Measurements from ENCODE around the gene KCNS1. TPM values are rescaled to one million over a fixed set of nuclear protein-coding genes. Genes with fewer than 3 reads are reported as not detected.
"Not testable (repeated sequence)": the region's sequence is repeated elsewhere in the genome, so short reads cannot be mapped to it uniquely, and the experiment has no call there.

Gene KCNS1
- polyA plus RNA-seq (ENCODE audit: insufficient read length in 4 of 4), result under 1 TPM; 0.51 to 0.65 (median 0.52) TPM

GRCh38 chr20:45100563-45101245, at the start of gene KCNS1:
KCNS1 (minus strand) TSS chr20:45101127; CDS start chr20:45099236, 1,891 bp downstream.
- no peak for DNase-seq (ENCODE audit: low read depth in 4 of 4, low spot score in 2 of 4)

GRCh38 chr20:45149062-45149461, 48.1 kb upstream of the KCNS1 start:
- DNase-seq (ENCODE audit: low read depth in 4 of 4, low spot score in 2 of 4), result no peak

GRCh38 chr20:45140836-45141235, 39.9 kb upstream of the KCNS1 start:
- no peak for DNase-seq (ENCODE audit: low read depth in 4 of 4, low spot score in 2 of 4)

GRCh38 chr20:45139733-45140375, 38.9 kb upstream of the KCNS1 start:
- not testable (repeated sequence) for DNase-seq (ENCODE audit: low read depth in 4 of 4, low spot score in 2 of 4)

- DNase-seq (ENCODE audit: low read depth in 4 of 4, low spot score in 2 of 4), result no peak
Measured at GRCh38 chr20:45138561-45139300, 37.8 kb upstream of the KCNS1 start.

- no peak for DNase-seq (ENCODE audit: low read depth in 4 of 4, low spot score in 2 of 4)
Measured at GRCh38 chr20:45136911-45137310, 36.0 kb upstream of the KCNS1 start.

GRCh38 chr20:45128099-45128498, 27.2 kb upstream of the KCNS1 start:
- DNase-seq (ENCODE audit: low read depth in 4 of 4, low spot score in 2 of 4), result peak in 1 of 4 donors; percentile 19

GRCh38 chr20:45124365-45124764, 23.4 kb upstream of the KCNS1 start, which contains the start of gene WFDC12:
WFDC12 (minus strand) TSS chr20:45124465; CDS start chr20:45124447, 18 bp downstream.
- DNase-seq (ENCODE audit: low read depth in 4 of 4, low spot score in 2 of 4), result no peak

- no peak for DNase-seq (ENCODE audit: low read depth in 4 of 4, low spot score in 2 of 4)
Measured at GRCh38 chr20:45121388-45121787, 20.5 kb upstream of the KCNS1 start.

GRCh38 chr20:45119556-45120266, 18.8 kb upstream of the KCNS1 start:
- no peak for DNase-seq (ENCODE audit: low read depth in 4 of 4, low spot score in 2 of 4)

- no peak for DNase-seq (ENCODE audit: low read depth in 4 of 4, low spot score in 2 of 4)
Measured at GRCh38 chr20:45118028-45118427, 17.1 kb upstream of the KCNS1 start.

- DNase-seq (ENCODE audit: low read depth in 4 of 4, low spot score in 2 of 4), result no peak
Measured at GRCh38 chr20:45117581-45117980, 16.7 kb upstream of the KCNS1 start.

- DNase-seq (ENCODE audit: low read depth in 4 of 4, low spot score in 2 of 4), result no peak
Measured at GRCh38 chr20:45115829-45116228, 14.9 kb upstream of the KCNS1 start.

- DNase-seq (ENCODE audit: low read depth in 4 of 4, low spot score in 2 of 4), result no peak
Measured at GRCh38 chr20:45115386-45115774, 14.5 kb upstream of the KCNS1 start.

GRCh38 chr20:45114465-45115385, 13.8 kb upstream of the KCNS1 start, which contains the start of gene WFDC5:
WFDC5 (minus strand) TSS chr20:45115174; CDS start chr20:45115083, 91 bp downstream.
- DNase-seq (ENCODE audit: low read depth in 4 of 4, low spot score in 2 of 4), result no peak

GRCh38 chr20:45113865-45114264, 12.9 kb upstream of the KCNS1 start:
- no peak for DNase-seq (ENCODE audit: low read depth in 4 of 4, low spot score in 2 of 4)

- no peak for DNase-seq (ENCODE audit: low read depth in 4 of 4, low spot score in 2 of 4)
Measured at GRCh38 chr20:45112754-45113153, 11.8 kb upstream of the KCNS1 start.

GRCh38 chr20:45111799-45112471, 11.0 kb upstream of the KCNS1 start:
- DNase-seq (ENCODE audit: low read depth in 4 of 4, low spot score in 2 of 4), result no peak

GRCh38 chr20:45111285-45111684, 10.4 kb upstream of the KCNS1 start:
- DNase-seq (ENCODE audit: low read depth in 4 of 4, low spot score in 2 of 4), result no peak
